Endometrial microvascular endothelial cells (primary cell): Measurements from ENCODE around the gene LDOC1. TPM values are rescaled to one million over a fixed set of nuclear protein-coding genes. Genes with fewer than 3 reads are reported as not detected.
"Not testable (repeated sequence)": the region's sequence is repeated elsewhere in the genome, so short reads cannot be mapped to it uniquely, and the experiment has no call there.

Experiments used
- in situ Hi-C: cut with HindIII; loops from 2 replicates; pipeline ENCODE4 v1.10.0; 2017; ENCODE audit warnings: low sequenced_read_pairs, low pct_unique_long_range_greater_than_20kb; ENCODE audit errors: inconsistent ontology term
- total RNA-seq: library from RNA; depleted of rRNA; stranded (reverse); fragments of >200 nt; gene quantifications from one replicate; pipeline ENCODE4 v1.2.3, GENCODE V29; 2015; ENCODE audit errors: inconsistent ontology term

Gene LDOC1
- total RNA-seq, result 12.2 TPM

DNA sequence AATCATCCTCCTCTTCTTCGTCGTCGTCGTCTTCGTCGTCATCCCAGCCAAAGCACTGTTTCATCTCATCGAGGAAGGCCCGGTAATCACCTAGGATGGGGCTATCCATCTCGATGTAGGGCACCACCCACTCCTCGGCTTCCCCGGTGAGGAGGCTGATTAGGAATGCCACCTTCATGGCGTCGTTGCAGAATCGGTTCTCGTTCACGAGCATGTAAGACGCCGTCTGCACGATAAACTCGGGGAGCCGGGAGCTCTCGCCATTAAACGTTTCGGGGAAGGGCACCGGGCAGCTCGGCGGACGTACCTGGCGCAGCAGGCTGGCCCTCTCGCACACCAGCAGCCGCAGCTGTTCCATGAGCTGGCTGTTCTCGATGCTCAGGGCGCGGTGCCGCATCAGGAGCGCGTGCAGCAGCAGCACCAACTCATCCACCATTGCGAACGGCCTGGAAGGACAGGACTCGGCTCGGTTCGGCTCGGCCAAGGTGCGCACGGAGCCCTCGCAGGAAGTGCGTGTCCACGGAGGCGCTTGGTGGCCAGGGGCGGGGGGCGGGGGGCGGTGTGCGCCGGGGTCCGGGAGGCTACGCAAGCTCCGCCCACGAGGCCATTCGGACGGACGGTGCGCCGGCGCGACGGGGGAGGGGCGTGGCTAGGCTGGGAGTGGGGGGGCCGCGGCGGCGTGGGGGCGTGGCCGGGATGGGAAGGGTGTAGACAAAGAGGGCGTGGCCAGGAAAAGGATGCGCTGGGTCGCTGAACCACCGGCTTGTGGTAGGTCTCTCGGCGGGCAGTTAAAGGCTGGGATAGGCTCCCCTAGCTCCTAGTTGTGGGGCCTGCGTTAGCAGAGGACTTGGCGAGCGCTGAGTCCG, at the start of gene LDOC1:
LDOC1 (minus strand) TSS at position 544 of the 866 bp plus-strand sequence; CDS start at position 436, 108 bp downstream.
- in situ Hi-C loops, result no loop called here

DNA sequence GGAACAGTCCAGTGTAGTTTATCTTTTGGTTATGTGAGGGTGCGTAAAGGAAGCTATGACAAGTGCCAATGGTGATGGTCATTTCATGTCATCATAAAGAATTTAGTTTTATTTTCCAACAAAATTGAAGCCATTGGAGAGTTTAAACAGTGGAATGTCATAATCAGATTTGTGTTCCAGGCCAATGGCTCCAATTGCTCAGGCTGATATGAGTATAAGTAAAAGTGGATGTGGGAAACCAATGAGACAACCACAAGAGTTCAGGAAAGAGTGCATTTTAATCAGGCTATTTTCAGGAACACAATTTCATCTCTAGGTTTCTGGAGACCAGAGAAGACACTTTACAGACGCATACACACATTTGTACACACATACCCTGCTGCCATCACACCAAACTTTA, 44.7 kb upstream of the LDOC1 start:
- in situ Hi-C loops, result no loop called here

DNA sequence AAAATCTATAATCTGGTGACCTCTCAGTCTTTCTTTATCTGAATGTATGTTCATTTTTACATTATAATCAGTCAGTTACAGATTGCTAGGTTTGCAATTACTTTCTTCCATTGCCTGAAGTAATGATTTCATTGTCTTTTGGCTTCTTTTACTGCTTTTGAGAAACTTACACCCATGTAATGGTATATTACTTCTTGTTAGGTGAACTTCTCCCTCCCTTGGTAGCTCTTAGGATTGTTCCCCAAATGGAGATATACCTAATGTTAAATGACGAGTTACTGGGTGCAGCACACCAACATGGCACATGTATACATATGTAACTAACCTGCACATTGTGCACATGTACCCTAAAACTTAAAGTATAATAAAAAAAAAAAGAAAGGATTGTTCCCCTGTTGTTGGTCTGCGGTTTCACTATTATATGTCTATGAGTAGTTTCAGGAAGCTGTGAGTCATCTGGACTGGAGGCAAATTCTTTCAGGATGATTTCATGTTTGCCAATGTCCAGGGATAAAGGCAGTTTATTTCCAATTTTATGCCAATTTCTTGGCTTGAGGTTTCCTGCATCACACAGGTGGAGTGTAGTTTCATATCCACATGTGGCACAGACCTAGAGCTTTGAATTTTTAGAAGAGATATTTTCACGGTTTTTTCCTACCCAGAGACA, 43.5 kb upstream of the LDOC1 start:
- in situ Hi-C loops, result no loop called here

DNA sequence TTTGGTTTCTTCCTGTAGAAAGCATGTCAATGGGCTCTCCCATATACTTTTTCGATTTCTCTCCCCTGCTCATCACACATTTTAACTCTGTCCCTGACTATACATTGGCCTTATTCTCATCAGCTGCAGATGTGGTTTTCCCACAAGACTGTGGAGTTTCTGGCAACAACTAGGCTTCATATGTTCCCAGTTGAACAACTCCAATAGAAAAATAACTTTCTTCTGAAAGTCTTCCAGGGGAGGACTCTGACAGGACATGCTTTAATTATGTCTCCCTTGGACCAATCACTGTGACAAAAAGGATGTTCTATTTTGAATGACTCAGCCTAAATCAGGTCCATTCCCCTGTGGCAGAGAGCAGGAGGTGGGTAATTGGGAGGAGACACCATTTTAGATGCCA, 37.3 kb upstream of the LDOC1 start:
- in situ Hi-C loops, result no loop called here

DNA sequence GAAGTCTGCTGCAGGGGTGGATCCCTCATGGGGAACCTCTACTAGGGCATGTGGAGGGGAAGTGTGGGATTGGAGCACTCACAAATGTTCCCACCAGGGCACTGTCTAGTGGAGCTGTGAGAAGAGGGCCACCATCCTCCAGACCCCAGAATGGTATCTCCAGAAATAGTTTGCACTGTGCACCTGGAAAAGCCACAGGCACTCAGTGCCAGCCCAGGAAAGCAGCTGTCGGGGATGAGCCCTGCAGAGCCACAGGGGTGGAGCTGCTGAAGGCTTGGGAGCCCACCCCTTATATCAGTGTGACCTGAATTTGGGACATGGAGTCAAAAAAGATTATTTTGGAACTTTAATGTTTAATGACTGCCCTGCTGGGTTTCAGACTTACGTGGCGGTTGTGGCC, 25.0 kb upstream of the LDOC1 start:
- in situ Hi-C loops, result no loop called here

DNA sequence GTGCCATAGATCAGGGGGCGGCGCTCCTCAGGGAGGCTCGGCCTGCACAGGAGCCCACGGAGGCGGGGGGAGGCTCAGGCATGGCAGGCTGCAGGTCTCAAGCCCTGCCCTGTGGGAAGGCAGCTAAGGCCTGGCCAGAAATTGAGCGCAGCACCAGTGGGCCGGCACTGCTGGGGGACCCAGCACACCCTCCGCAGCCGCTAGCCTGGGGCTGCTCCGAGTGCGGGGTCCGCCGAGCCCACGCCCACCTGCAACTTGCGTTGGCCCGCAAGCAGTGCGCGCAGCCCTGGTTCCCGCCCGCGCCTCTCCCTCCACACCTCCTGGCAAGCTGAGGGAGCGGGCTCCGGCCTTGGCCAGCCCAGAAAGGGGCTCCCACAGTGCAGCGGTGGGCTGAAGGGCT, 11.6 kb upstream of the LDOC1 start:
- in situ Hi-C loops, result not testable (repeated sequence)

DNA sequence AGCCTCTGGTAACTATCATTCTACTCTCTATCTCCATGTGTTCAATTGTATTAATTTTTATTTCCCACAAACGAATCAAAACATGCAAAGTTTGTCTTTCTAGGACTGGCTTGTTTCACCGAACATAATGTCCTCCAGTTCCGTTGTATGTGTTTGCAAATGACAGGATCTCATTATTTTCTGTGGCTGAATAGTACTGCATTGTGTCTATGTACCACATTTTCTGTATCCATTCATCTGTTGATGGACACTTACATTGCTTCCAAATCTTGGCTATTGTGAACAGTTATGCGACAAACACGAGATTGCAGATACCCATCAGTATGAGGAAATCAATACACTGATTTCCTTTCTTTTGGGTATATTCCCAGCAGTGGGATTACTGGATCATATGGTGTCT, 8.4 kb upstream of the LDOC1 start:
- in situ Hi-C loops, result no loop called here

DNA sequence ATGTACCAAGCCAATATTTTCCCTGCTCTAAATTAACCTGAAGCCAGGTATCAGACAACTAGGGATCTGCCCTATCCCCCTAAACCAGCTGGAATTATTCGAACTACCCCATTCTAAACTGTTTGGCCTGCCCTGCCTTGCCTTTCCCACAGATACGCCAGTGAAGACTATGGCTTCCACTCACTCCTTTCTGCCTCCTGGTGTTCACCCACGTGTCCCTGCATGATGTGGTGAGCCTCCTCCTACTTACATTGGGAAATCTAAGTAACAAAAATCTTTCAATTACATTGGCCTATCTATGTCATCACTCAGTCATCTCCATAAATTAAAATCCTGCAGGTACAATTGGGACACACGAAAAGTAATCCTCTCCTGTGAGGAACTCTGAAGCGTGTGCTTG, 6.1 kb upstream of the LDOC1 start:
- in situ Hi-C loops, result no loop called here

DNA sequence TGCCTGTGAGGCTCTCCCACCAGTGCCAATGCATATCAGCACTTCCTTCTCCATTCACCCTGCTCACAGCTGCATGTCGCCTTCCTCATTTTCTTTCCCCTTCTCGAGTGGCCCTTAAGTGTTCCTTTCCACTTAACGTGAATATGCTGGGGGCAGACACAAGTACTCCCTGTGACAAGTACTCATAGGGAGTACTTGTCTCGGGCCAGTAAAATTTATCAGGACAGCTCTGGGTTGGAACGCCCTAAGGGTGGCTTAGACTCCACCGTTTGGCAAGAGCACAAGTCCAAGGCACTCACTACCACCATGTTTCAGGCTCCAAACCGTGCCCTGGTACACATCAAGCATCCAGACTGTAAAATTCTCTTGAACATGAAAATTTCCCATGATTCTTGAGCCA, 3.9 kb upstream of the LDOC1 start:
- in situ Hi-C loops, result no loop called here

DNA sequence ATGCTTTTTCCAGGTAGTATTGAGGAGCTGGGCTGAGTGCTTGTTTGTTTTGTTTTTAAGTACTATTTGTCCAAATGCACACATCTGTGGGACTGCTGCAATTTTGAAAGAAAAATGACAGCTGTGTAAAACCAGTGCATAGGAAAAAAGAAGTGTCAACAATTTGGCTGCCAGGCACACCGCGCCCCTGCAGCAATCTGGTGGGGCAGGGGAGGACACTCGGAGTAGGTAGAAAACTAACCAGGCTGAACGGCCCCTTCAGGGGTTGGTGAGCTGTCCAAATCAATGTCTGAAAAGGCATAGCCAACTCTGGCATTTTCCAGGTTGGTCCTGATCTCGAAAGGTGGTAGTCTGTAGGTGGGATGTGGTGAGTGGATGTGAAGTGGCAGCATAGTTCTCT, 1.1 kb downstream of the LDOC1 start:
- in situ Hi-C loops, result no loop called here

DNA sequence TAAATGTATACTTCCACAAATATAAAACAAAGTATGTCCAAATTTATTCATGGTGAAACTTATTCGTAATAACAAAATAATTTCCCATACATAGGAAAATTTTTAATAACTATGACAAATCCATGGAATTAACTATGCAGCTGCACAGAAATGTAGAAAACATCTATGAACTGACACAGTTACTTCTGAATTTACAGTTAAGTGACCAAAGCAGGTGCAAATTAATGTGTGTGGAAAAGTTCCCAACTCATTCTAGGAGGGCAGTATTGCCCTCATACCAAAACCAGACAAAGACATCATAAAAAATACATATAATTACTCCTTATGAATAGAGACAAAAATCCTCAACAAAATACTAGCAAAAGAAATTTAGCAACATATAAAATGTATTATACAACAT, 12.5 kb downstream of the LDOC1 start:
- in situ Hi-C loops, result no loop called here

DNA sequence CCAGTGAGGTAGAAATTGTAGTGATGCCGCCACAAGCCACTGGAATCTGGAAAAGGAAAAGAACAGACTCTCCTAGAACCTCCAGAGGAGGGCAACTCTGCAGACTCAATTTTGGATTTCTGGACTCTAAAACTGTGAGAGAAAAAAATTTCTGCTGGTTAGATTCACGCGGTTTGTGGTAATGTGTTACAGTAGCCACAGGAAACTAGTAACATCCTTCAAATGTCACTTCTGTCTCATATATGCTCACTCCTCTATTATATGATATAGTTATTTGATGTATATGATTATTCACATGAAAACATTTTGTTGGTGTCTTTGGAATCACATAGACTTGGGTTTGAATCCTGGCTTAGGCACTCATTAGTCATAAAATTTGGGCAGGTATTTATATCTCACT, 18.8 kb downstream of the LDOC1 start:
- in situ Hi-C loops, result no loop called here

DNA sequence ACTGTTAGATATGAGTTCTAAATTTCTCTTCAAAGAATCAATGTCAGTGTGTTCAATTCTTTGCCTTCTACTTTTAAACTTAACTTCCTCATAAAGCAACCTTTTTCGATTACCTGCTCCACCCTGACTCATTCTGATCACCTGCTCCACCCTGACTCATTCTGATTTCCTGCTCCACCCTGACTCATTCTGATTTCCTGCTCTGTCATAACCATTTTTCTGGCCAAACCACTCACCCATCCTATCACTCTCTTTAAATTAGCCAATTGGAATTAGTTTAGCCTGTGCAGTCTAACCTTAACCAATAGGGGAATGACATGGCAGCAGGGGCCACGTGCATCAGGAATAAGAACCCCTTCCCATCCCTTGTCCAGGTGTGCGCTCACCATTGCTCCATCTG, 21.7 kb downstream of the LDOC1 start:
- in situ Hi-C loops, result not testable (repeated sequence)

DNA sequence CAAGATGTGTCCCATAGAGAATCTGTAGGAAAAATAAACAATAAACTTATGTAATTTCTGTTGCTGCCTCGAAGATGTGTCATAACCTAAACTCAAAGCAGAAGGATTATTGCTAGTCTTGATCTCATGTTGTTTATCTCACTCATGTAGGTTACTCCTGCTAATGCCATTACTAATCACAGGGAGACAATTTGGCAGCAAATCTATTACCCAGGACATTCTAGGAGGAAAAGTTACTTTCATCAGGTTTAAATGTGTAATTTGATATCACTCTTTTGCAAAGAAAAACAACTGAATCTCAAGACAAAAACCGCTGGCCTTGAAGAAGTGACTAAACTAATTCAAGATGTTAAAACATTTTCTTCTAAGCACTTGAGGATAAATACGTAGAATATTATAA, 34.0 kb downstream of the LDOC1 start:
- in situ Hi-C loops, result no loop called here

DNA sequence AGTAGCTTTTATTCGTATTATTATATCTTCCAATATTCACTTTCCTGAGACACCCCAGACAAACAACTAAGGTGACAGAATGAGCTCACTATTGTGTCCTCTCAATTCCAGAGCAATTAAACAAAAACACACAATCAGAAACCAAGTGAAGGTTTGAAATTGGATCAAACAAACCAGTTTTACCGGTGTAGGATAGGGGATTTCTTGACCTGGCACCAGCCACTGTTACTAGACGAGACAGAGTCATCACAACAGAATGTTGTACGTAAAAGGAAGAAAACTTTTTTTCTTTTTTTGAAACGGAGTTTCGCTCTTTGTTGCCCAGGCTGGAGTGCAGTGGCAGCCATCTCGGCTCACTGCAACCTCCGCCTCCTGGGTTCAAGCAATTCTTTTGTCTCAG, 43.7 kb downstream of the LDOC1 start:
- in situ Hi-C loops, result no loop called here

DNA sequence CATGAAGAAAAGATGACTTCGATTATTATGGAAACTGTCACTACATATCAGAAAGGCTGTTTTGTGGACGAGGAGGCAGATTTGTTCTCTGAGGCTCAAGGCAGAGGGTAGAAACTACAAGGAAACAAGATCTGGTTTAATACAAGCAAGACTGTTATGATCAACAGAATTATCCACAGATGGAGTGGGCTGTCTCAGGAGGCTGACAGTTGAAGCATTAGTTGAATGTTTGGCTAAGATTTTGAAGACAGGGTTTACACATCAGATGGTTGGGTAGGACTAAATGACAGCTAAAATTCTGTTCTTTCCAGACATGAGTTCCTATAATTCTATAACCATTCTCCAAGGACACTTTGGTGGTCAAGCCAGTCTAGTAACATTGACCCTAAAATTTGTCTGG, 49.8 kb downstream of the LDOC1 start:
- in situ Hi-C loops, result no loop called here

Other genes with a start within 250 kb of the LDOC1 start
- gene SPANXB1, start 174.5 kb downstream of the LDOC1 start, total RNA-seq, result not detected
- not detected for gene SPANXC, start 65.4 kb upstream of the LDOC1 start, total RNA-seq